Stimulated activated CD4-positive, alpha-beta T cell treated with anti-CD3 and anti-CD28 coated beads, Interleukin-4, amount 100 ng/mL, for 4 hours (primary cell): ENCODE data around the gene RGMA.

Source experiments
- DNase-seq, 2 experiments: peaks; one replicate each; pipeline ENCODE4 v3.0.0-alpha.2; 2020

RGMA gene

GRCh38 chr15:93001156-93001555, 87.9 kb downstream of the RGMA start:
- no peak for DNase-seq

- DNase-seq: no peak
Observed at GRCh38 chr15:92997821-92998220, 91.2 kb downstream of the RGMA start.

- no peak for DNase-seq
Observed at GRCh38 chr15:92992720-92993119, 96.3 kb downstream of the RGMA start.

- no peak for DNase-seq
Observed at GRCh38 chr15:92990031-92990430, 99.0 kb downstream of the RGMA start.

GRCh38 chr15:92989470-92989869, 99.5 kb downstream of the RGMA start:
- DNase-seq: no peak
